Ammon's horn (tissue), 1 donor: ENCODE data around the gene GLYR1.
A peak's percentile ranks its signal among the peaks of the same experiment; 100 is the strongest.
"Not testable (repeated sequence)": the region's sequence is repeated elsewhere in the genome, so short reads cannot be mapped to it uniquely, and the experiment has no call there.

Experiments
- DNase-seq: peaks from one replicate; pipeline ENCODE4 v3.0.0-alpha.2; 2016; ENCODE audit warnings: low spot score

GLYR1 gene

DNA sequence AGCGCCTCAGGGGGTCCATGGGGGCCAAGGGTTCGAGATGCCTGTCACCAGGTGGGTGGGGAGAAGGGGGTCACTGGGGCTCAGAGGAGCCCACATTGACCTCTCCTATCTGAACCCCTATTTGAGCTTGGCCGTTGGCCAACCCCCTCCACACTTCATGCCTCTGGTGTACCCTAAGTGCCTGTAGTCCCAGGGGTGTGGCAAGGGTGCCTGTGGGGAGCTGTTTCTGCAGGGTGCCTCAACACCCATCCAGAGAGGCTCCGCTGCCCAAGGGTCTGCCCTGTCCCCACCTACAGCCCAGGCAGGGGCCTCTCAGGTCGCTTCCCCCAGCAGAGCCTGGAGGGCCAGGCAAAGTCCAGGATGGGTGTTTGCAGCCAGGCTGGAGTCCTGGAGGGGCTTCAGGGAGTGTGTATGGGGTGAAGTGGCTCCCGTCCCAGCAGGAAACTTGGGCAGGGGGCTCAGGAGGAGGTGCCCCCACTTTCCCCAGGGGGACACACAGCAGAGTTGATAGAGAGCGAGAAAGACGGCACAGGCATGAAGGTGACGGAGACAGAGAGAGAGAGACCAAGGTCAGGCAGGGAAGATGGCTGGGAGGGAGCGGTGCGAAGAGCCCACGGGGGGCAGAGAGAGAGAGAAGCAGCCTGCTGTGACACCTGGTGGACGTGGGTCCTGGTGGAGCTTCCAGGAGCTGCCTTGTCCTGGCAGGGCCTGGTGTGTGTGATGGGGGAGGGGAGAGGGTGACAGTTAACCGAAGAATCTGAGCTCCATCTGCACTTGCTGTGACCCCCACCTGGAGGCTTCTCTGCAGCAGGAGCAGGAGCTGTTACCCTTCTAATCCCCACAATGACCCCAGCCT is 59.2 kb downstream of the GLYR1 start, which contains the start of gene SEPTIN12:
Gene SEPTIN12 (minus strand): TSS at position 719 of the 856 bp plus-strand sequence. CDS start 700 bp downstream, at position 19.
- no peak for DNase-seq

DNA sequence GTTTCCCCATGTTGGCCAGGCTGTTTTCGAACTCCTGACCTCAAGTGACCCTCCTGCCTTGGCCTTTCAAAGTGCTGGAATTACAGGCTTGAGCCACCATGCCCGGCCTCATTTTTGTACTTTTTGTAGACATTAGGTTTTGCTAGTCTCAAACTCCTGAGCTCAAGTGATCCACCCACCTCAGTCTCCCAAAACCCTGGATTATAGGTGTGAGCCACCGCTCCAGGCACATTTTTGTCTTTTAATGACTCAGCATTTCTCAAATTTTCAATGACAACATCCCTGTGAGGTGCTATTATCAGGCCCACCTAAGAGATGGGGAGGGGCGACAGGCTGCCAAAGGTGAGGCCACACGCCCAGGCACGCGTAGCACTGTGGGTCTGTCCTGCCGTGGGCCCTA is 60.0 kb downstream of the GLYR1 start:
- no peak for DNase-seq

DNA sequence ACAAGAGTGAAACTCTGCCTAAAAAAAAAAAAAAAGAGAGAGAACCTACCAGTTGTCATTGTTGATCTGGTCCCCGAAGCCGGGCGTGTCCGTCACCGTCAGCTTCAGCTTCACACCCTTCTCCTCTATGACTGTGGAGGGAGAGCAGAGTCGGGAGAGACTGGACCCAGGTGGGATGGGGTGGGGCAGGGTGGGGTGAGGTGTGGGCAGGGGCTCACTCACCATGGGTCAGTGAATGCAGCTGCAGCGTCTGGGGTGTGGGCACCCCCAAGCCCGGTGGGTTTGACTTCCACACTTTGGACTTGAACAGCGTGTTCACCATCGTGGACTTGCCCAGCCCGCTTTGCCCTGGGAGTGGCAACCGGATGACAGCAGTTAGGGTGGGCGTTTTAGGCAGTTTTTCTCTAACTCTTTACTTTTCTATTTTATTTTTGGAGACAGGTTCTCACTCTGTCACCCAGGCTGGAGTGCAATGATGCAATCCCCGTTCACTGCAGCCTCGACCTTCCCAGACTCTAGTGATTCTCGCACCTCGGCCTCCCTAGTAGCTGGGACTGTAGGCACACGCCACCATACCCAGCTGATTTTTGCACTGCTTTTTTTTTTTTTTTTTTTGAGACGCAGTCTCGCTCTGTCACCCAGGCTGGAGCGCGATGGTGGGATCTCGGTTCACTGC is 61.2 kb downstream of the GLYR1 start:
- DNase-seq: no peak

DNA sequence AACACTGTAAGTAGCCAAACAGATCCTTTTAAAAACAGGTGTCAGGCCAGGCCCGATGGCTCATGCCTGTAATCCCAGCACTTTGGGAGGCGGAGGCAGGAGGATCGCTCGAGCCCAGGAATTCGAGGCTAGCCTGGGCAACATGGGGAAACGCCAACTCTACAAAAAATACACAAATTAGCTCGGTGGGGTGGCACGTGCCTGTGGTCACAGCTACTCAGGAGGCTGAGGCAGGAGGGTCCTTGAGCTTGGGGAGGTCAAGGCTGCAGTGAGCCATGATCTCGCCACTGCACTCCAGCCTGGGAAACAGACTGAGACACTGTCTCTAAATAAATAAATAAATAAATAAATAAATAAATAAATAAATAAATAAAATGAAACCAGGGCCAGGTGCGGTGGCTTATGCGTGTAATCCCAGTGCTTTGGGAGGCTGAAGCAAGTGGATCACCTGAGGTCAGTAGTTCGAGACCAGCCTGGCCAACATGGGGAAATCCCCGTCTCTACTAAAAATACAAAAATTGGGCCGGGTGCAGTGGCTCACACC is 62.6 kb downstream of the GLYR1 start:
- DNase-seq: not testable (repeated sequence)

DNA sequence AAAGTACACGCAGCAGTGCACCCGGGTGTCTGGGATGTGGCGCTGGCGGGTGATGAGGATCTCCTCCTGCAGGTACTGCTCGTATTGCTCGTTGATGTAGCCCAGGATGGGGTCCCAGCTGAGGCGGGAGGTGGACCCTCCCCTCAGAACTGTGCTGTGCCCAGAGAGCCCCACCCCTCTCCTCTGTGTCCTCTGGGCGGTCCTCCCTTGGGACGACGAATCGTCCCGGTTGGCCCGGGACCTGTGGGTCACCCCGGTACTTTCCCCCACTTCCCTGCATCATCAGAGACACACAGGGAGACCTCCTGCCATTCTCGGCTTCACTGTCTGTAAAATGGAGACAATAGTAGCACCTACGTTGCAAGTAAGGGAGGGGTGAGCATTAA is 63.1 kb downstream of the GLYR1 start:
- DNase-seq: no peak

DNA sequence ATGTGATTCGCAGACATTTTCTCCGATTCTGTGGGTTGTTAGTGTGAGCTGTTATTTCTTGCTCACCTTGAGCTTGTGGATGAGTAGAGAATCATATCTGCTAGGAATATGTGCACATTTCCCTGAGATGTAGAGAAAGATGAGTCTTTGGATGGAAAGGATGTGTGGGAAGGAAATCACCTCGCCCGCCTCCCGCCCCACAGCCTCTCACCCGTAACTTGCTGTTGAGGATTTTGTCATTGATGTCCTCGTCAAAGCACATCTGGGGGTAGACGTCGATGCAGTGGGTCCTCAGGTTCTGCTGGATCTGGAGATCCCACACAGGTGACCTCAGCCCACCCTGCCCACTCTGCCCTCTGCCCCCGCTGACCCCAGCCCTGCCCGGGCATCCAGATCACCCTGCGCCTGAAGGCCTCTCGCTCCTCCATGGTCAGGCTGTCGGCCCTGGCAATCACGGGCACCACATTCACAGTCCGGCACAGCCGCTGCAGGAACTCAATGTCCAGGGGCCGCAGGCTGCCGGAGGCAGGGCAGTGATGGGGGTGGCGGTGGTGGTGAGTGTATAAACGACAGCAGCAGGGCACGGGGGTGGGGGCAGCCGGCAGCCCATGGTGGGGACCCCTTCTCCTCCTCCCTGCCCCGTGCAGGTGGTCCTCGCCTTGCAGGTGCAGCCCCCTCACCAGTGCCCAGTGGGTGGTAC is 63.7 kb downstream of the GLYR1 start:
- no peak for DNase-seq

DNA sequence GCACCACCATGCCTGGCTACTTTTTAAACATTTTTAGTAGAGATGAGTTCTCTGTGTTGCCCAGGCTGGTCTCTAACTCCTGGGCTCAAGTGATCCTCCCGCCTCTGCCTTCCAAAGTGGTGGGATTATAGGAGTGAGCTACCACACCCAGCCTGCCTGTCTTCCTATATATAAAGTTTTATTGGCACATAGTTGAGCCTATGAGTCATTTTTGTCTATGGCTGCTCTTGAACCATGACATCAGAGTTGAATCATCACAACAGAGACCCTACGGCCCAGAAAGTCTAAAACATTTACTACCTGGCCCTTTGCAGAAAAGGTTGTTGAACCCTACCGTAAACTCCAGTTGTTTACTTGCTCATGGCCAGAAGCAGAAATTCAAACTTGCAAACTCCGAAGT is 66.9 kb downstream of the GLYR1 start:
- DNase-seq: no peak

DNA sequence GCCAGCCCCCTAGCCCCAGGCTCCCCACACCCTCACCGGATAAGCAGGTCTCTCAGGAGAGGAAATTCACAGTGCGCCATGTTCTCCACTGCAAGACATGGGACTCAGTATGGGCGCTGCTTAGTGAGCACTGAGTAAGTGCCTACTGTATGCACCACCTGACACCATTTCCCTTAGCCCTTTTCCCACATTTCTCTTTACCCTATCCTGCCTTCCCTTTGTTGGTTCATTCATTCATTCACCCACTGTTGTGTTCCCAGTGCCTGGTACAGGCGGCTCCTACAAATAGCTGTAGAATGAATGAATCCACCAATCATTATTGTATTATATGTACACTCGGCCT is 69.1 kb downstream of the GLYR1 start:
- DNase-seq: no peak

DNA sequence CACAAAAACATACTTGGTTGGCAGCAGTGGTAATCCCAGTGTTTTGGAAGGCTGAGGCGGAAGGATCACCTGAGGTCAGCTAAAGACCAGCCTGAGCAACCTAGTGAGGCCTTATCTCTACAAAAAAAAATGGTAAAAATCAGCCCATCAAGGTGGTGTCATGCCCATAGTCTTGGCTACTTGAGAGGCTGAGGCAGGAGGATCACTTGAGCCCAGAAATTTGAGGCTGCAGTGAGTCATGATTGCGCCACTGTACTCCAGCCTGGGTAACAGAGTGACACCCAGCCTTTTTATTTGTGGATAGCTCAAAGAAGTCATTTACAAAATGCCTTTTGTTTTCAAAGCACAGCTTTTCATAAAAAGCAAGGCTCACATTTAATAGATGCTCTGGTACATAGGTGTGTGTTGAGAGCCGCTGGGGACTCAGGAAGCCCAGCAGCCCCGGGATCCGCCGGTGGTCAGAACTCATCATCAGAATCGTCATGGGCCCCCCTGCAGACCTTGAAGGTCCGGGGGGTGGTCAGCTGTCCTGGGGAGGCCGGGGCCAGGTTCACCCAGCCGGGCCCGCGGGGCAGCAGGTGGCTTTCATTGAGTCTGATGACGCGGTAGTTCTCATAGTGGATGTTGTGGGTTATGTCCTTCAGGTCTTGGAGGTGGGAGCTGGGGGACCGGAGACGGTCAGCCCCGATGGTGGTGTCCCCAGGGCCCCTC is 69.6 kb downstream of the GLYR1 start:
- no peak for DNase-seq

DNA sequence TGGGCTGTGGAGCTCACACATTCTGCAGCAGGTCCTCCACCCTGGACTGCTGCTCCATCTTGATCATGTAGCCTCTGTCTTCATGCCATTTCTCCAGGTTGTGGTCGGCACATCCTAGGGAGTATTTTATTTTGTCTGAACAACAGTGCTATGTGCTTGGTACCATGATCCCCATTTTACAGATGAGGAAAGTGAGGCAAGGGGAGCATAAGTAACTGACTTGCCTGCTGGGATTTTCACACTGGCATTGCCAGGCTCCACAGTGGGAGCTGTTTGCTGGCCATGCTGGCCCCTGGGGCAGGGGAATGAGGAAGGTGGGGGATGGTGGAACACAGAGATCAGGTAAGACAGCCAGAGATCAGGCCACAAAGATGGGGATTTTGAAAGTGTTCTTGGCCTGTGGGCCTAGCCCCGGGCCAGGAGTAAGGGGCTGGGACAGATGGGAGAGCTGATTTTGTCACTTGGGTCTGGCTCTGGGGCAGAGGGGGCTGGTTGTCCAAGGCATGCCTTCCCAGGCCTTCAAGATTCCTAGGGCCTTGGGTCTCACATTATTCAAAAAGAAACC is 70.9 kb downstream of the GLYR1 start:
- no peak for DNase-seq

DNA sequence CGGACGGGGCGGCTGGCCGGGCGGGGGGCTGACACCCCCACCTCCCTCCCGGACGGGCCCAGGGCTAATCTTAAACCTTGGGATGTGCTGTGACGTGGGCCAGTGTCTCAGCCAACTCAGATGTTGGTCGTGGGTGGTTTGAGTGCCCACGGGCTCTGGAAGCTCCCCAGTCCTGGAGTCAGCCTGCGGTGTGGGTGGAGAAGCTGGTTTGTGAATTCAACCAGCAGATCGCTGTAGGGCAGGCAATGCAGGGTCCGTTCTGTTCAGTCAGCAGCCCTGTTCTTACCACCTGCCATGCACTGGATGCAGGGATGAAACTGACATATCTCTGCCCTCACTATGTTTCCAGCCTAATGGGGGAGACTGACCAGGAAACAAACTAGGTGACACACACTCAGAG is 72.1 kb downstream of the GLYR1 start:
- no peak for DNase-seq

DNA sequence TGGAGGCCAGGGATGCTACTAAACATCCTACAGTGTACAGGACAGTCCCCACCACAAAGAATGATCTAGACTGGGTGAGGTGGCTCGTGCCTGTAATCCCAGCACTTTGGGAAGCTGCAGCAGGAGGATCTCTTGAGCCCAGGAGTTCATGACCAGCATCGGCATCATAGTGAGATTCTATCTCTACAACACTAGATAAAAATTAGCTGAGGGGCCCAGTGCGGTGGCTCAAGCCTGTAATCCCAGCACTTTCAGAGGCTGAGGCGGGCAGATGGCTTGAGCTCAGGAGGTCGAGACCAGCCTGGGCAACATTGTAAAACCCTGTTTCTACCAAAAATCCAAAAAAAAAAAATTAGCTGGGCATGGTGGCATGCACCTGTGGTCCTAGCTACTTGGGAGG is 74.7 kb downstream of the GLYR1 start:
- DNase-seq: no peak

DNA sequence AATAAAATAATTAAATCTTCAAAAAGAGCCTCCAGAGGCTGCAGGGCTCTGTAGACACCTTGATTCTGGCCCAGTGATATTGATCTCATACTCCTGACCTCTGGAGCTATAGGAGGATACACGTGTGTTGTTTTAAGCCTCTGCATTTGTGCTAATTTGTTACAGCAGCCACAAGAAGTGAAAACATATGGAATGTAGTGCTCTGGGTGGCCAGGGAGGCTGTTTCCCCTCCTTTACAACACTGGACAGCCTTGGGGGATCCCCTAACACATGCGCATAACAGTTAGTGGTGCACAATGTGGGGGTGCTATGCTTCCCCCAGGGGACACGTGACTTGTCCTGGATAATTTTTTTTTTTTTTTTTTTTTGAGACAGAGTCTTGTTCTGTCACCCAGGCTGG is 75.4 kb downstream of the GLYR1 start:
- no peak for DNase-seq

DNA sequence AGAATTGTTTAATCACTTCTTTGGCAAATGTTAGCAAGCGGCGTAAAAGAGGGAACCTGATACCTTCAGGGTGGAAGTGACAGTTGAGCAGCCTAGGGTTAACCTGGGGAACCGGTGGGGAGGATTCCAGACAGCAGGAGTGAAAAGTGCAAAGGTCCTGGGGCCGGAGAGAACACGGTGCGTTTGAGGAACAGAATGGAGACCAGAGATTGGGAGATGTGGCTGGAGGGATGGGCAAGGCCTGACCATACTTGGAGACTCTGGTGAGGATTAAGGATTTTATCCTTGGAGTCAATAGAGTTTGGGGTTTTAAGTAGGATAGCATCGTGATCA is 77.8 kb downstream of the GLYR1 start:
- DNase-seq: no peak

DNA sequence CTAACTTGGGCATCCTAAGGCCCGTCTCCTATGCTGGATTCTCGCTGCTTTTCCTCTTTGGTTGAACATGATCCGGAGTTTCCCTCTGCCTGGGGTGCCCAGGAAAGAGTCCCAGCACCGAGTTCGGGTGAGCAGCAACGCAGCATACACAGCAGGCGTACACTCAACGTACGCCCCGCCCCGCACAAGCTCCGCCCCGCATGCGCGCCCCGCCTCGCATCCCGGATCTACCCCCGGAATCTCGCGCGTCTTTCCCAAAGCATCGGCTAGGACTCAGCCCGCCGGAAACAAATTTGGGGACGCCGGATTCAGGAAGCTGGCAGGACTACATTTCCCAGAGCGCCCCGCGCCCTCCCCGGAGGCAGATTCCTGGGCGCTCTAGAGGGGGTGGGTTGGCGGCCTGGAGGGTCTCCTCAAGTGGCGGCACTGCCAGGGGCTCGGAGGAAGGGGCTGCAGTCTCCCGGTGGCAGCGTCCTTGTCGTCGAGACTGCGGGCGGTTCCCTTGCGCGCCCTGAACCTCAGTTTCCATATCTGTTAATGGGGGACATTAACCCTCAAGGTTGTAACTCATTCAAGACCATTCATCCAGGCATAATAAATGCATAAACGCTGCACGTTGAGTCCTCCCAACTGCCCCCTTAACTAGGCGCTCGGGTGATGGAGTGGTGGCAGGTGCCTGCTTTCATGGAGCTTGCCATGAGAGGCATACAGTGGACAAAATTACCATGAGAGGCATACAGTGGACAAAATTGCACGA is 78.4 kb downstream of the GLYR1 start:
- DNase-seq: peak; percentile 98

DNA sequence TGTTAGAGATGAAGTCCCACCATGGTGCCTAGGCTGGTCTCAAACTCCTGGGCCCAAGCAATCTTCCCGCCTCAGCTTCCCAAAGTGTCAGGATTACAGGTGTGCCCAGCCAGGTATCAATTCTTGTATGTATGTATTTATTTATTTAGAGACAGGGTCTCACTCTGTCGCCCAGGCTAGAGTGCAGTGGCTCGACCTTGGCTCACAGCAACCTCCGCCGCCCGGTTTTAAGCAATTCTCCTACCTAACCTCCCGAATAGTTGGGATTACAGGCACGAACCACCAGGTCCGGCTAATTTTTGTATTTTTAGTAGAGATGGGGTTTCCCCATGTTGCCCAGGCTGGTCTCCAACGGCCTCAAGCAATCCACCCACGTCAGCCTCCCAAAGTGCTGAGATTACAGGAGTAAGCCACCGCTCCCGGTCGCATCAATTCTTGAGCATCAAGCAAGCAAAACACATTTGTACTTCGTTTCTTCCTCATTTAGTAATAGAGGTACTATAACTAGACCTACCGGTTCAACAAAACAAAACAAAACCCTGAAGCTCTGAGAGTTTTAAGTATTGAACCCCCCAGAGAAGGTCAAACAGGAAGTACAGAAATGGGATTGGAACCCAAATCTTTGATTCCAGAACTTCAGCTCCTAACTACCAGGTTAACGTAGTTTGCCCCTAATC is 79.1 kb downstream of the GLYR1 start:
- no peak for DNase-seq

DNA sequence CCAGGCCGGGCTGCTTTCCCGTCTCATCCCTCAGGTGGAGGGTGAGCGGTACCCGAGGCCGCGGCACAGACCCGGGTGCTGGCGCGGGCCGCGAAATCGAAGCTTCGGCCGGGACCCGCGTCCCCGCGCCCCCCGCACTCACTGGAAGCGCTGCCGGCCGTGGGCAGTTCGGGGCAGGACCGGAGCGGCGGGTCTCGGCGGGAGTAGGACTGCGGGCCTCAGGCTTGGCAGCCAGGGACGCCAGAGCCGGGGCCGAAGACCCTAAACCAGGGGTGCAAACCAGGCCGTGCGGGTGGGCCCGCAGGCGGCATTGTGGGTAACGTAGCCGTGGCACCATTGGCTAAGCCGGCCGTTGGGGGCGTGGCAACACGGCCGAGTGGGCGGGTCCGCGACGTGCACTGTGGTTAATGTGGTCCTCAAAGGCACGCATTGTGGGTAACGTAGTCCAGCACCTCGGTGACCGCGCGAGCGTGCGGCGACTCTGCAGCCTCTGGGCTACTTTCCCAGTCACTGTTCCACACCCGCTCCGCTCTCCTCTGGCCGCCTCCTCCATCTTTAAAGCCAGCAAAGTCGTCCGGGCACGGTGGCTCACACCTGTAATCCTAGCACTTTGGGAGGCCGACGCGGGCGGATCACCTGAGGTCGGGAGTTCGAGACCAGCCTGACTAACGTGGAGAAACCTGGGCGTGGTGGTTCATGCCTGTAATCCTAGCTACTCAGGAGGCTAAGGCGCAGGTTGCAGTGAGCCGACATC is 80.0 kb downstream of the GLYR1 start, which contains the start of gene ZNF500:
Gene ZNF500 (minus strand): TSS at position 288 of the 754 bp plus-strand sequence. CDS start 1,184 bp downstream, outside the sequence.
- DNase-seq: peak; percentile 99

DNA sequence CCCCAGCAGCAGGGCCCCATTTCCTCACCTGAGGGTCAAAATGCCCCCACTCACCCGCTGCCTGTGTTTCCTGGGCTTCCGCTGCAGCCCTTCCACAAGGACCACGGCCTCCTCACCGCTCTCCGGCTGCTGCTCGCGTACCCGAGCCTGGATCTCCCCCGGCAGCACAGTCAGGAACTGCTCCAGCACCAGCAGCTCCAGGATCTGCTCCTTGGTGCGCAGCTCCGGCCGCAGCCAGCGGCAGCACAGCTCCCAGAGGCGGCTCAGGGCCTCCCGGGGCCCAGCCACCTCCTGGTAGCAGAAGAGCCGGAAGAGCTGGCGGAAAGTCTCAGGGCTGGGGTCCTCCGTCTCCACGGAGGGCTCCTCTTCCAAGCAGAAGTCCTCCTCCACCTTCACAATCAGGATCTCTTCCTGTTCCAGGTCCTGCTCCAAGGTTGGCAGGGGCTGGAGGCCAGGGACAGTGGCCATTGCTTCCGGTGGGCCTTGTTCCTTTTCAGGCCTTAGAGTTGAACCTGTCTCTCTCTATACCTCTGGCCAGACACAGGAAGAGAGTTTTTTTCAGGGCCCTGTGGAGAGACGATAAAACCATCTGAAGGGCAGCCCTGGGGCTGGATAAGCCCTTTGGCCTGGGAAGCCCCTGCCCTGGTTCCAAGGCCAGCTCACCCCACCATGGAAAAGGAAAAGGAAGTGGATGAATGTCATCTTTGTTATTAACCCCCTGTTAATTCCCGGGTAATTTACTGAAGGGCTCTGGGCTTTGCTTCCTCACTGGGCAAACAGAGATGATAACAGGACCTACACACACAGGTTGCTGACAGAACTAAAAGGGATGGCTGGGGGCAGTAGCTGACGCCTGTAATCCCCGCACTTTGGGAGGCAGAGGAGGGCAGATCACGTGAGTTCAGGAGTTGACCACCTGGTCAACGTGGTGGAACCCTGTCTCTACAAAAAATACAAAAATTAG is 81.3 kb downstream of the GLYR1 start:
- no peak for DNase-seq
